Activated T-cell treated with anti-CD3 and anti-CD28 coated beads for 48 hours (primary cell): ENCODE results near the gene HACL1.
"Not testable (repeated sequence)": the region's sequence is repeated elsewhere in the genome, so short reads cannot be mapped to it uniquely, and the experiment has no call there.

Experiments used
- DNase-seq: peaks from one replicate; pipeline ENCODE4 v3.0.0-alpha.2; 2020; ENCODE audit warnings: low read depth

Gene HACL1

DNA sequence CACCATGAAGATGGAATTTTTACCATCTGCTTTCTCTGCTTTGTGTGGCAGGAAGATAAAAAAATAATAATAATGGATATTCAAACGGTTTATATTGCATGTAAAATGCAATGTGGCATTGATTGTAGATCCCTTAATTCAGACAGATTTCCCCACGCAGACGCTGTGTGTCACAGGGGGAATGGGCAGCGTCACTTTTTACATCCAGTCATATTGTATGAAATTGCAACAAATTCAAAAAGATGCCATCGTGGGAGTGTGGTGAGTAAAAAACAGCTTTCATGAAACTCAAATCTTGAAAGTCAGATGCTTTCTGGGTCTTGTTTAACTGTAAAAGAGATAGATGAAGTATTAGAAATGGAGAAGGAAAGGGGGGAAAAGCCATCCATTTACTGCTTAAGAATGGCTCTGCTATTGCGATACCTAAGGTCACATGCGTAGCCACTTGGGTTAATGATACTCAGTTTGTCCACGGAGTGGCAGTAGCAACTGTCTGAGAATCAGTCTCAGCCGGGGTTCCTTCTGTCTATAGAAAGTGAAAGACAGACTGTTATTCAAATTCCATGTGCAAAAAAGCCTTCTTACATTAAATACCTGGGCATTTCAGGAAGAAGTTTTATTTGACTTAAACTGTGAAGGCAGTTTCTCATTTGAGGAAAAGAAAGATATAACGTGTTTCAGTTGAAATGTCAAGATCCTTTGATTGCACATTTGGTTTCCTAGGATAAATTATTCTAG is 28.7 kb upstream of the HACL1 start:
- DNase-seq, result peak; percentile 27

DNA sequence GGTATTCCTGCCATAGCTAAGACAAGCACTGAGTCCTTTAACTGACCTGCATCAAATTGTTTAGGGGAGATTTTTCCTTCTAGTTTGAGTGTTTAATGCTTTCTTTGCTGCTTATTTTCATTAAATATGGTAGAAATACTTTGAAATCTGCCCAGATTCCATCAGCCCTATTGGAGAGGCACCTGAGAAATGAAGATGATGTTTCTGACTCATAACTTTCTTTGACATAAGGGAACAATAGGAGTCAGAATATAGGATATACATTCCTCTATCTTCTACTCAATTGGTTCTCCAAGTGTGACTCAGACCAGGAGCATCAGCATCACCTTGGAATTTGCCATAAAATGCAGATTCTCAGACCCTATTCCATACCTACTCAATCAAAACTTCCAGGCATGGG is 27.6 kb upstream of the HACL1 start:
- DNase-seq, result no peak

DNA sequence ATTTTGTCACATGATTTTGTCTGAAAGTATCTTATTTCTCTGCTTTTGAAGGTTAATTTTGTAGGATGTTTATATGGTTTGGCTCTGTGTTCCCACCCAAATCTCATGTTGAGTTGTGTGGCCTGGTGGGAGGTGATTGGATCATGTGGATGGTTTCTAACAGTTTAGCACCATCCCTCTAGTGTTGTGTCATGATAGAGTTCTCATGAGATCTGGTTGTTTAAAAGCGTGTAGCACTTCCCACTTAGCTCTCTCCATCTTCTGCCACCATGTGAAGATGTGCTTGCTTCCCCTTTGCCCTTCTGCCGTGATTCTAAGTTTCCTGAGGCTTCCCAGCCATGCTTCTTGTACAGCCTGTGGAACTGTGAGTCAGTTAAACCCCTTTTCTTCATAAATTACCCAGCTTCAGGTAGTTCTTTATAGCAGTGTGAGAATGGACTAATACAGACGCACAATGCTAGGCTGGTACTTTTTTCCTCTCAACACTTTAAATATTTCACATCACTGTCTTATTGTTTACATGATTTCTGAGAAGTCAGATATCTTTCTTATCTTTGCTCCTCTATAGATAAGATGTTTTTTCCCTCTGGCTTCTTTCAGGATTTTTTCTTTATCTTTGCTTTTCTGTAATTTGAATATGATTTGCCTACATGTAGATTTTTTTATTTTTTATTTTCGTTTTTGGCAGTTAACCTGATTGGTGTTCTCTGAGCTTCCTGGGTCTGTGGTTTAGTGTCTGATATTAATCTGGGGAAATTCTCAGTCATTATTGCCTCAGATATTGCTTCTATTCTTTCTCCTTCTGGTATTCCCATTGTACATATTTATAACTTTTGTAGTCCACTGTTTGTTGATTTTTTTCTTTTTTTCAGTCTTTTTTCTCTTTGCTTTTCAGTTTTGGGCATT is 22.4 kb upstream of the HACL1 start:
- no peak for DNase-seq

DNA sequence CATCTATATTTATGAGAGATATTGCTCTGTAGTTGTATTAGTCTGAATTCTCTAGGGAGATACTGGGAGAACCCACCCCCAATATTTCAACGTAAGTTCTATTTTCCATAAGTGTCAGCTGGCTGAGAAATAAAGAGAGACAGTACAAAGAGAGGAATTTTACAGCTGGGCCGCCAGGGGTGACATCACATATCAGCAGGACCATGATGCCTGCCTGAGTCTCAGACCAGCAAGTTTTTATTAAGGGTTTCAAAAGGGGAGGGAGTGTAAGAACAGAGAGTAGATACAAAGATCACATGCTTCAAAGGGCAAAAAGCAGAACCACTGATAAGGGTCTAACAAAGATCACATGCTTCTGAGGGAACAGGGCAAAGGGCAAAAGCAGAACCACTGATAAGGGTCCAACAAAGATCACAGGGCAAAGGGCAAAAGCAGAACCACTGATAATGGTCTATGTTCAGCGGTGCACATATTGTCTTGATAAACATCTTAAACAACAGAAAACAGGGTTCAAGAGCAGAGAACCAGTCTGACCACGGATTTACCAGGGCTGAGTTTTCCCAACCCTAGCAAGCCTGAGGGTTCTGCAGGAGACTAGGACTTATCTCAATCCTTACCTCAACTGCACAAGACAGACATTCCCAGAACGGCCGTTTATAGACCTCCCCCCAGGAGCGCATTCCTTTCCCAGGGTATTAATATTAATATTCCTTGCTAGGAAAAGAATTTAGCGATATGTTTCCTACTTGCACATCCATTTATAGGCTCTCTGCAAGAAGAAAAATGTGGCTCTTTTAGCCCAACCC is 18.5 kb upstream of the HACL1 start:
- not testable (repeated sequence) for DNase-seq

DNA sequence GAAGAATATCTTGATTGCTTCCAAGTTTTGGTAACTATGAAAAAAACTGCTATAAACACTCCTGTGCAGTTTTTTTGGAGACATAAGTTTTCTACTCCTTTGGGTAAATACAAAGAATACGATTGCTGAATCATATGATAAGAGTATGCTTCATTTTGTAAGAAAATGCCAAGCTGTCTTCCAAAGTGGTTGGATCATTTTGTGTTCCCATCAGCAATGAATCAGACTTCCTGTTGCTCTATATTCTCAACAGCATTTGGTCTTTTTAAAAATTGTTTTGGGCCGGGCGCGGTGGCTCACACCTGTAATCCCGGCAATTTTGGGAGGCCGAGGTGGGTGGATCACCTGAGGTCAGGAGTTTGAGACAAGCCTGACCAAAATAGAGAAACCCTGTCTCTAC is 14.7 kb upstream of the HACL1 start:
- no peak for DNase-seq

DNA sequence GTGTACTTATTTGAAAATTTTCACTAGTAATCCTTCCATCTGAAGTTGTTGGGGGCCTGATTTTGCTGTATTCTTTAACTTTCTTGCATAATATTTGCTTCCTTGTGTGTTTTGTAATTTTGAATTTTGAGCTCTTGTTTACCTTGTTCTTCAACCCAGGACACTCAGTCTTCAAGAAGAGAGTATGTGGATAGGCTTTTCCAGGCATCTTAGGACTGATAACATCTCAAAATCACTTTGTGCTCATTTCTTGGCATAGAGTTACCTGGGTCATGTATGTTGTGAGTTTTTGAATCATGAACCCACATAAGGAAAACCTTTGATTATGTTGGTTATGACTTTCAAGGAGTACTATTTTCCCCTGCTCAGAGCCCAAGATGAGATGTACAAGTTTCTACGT is 13.6 kb upstream of the HACL1 start:
- no peak for DNase-seq

DNA sequence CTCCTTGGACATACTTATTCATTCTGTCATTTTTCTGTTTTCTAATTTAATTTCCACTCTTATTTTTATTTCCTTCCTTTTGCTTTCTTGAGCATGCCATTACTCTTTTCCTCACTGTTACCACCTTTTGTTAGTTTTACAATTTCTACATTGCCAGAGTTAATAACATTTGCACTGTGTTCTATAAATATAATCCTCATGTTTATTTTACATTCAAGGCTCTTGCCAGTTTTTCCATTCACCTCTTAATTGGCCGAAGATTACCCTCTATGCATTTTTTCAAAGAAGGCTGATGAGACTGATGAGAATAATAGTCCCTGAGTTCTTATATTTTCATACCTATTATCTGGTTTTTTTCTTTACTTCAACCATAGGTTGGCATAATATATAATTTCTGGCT is 10.6 kb upstream of the HACL1 start:
- no peak for DNase-seq

DNA sequence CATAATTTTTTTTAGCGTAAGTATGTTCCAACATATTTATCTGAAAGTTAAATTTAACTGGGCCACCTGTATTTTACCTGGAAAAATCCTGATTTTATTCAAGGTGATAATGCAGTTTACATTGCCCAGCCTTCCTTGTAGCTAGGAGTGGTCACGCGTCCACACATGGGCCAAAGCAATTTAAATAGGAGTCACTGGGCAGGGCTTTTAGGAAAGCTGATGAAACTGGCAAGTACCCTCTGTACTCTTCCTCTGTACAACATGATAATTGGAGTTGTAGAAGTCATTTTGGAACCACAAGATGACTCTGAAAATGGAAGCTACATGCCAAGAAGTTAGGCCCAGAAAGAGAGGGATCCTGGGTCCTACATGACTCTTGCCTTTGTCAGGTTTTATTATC is 9.6 kb upstream of the HACL1 start:
- DNase-seq, result no peak

DNA sequence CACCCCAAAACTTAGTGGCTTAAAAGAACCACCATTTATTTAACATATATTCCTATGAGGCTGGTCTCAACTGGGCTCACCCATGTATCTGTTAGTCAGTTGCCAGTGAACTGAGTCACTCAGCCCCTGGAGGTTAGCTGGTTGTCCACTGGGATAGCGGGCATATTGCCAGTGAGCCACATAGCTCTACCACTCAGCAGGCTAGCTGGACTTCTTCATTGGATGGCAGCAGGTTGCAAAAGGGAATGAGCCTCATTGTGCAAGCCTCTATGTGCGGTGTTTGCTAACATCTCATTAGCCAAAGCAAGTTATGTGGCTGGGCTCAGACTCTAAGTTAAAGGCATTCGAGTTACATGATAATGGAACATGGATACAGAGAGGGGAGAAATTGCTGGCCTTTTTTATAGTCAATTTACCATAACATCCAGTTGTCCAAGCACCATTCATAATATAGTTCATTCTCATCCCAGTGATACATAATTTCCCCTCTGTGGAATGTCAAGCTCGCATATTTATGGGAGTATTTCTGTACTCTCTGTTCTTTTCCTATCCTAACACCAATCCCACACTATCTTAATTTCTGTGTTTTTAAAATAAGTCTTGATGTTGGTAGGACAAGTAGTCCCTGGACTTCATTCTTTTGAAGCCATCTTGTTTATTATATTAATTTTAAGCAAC is 8.9 kb upstream of the HACL1 start:
- no peak for DNase-seq

DNA sequence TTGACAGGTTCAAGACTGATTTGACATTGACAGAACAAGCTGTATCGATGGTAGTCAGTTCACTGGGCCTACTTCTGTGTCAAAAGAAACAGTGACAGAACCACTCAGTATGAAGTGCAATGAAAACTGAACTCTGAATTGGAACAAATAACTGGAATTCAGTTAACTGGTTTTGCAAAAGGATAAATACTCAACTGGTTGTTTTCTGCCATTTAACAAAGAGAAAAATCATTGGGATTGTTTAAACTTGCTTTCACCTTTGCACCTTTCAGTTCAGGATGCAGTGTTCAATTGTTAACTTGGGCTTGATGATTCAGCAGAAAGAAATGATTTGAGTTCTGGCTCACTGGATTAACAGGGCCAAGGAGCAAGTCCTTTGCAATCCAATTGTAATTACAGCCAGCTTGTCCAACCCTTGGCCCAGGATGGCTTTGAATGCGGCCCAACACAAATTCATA is 5.1 kb upstream of the HACL1 start:
- DNase-seq, result no peak

DNA sequence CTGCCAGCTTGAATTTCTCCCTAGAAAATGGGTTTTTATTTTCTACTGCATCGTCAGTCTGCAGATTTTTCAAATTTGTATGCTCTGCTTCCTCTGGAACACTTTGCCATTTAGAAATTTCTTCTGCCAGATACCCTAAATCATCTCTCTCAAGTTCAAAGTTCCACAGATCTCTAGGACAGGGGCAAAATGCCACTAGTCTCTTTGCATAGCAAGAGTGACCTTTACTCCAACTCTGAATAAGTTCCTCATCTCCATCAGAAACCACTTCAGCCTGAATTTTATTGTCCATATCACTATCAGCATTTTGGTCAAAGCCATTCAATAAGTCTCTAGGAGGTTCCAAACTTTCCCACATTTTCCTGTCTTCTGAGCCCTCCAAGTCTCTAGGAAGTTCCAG is 3.2 kb upstream of the HACL1 start:
- not testable (repeated sequence) for DNase-seq

DNA sequence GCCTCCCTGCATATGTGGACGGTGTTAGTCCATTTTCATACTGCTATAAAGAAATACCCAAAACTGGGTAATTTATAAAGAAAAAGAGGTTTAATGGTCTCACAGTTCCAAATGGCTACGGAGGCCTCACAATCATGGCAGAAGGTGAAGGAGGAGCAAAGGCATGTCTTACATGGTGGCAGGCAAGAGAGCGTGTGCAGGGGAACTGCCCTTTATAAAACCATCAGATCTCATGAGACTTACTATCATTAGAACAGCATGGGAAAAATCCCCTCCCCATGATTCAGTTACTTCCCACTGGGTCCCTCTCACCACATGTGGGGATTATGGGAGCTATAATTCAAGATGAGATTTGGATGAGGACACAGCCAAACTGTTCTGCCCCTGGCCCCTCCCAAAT is 1.4 kb upstream of the HACL1 start:
- DNase-seq, result not testable (repeated sequence)

DNA sequence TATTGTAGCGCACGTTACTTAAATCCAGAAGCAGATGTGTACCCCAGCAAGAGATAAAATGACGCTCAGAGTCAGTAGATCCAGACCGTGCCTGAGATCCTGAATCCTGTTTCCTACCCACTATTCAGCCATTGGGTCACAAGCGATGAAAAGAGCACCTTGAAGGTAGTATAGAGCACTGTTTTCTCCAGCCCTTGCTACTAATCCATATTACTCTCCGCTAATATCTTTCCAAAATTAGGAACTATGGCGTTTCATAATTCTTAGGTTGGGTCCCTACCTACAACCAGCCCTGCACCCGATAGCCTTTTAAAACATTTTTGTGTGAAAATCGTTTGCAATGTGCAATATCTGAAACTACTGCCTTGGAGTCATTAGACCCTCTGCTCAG is 772 bp upstream of the HACL1 start:
- DNase-seq, result no peak

DNA sequence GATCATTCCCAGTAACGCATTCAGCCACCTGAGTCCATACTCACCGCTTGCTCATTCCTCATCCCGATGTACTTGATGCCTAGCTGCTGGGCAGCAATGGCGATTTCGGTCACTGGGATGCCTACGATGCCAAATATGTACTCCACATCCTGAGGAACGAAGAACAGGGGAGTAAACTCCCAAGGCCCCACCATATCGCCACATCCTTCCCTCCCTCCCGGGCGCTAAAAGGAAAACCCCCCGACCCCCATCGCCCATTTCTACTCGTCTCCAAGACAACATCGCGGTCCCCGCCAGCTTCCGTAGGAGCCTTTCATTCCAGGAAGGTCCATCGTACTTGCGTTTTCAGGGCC is 347 bp downstream of the HACL1 start:
- DNase-seq, result no peak

DNA sequence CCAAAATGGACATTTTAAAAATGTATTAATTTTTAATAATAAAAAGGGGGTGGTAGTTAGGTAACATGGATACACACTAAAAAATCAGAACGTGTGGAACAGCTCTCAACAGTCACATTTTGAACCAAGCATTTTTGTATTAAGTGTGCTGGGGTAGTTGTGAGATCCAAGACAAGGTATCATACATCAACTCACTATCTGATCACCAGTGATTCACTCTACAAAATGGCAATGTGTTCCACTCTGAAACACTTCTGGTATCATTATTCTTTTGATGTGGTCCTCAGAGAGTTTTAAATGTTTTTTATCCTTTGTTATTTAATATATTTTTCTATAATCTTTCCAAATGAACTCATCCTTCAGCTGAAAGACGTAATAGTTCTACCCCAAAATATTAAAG is 5.4 kb downstream of the HACL1 start:
- no peak for DNase-seq

DNA sequence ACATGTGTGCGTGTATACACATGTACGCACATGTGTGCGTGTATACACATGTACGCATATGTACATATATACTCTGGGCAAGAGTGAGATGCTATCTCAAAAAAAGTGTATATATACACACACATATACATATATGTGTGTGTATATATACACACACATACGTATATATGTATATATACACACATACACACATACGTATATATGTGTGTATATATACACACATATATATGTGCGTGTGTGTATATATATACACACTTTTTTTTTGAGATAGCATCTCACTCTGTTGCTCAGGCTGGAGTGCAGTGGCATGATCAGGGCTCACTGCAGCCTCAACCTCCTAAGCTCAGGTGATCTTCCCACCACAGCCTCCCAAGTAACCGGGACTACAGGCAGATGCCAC is 8.4 kb downstream of the HACL1 start:
- no peak for DNase-seq

DNA sequence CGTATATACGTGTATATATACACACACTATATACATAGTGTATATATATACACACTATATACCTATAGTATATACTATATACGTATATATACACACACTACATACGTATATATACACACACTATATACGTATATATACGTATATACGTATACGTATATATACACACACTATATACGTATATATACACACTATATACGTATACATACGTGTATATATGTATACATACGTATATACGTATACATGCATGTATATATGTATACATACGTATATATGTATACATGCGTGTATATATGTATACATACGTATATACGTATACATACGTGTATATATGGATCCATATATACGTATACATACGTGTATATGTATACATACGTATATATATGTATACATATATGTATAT is 9.4 kb downstream of the HACL1 start:
- DNase-seq, result no peak

DNA sequence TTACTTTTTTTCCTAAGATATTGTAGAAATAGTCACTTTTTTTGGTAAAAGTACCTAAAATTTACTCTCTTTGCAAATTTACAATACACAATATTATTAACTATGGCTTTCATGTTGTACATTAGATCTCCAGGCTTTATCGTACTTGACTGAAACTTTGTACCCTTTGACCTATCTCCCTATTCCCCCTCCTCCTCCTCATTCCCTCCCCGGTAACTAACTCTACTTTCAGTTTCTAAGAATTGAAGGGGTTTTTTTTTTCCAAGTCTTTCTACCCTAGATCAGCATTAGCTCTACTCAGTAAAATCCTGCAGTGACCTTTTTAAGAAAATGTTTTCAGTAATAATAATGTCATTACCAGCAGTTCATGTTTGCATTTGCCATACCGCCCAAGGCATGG is 10.1 kb downstream of the HACL1 start:
- no peak for DNase-seq

DNA sequence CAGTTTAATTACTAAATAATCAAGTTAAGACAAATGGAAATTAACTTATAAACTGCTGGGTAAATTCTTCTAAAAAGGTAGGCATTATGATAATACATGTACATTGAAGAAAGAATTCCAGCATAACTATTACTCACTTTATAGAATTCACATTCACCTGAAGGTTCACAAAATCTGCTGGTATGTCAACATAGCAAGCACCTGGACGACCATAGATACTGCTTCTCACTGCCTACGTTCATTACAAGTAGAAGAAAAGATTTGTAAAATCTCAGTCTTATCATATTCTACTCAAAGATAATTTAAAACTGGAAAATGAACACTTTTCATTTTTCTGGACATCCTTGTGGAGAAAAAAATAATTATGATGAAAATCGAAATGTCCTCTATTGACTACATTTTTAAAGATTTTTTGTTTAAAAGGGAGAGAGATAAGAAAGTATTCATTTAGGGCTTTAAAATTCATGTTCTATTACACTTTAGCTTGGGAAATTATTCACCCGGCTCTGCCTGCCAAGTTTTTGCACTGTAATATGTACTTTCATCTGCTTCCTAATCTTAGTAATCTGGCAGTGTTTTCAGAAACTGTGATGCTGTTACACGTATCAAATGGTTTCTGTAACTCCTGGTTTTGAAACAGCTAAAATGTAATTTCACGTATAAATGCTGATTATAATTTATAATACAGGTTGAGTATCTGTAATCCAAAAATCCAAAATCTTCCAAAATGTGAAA is 16.1 kb downstream of the HACL1 start:
- DNase-seq, result no peak

DNA sequence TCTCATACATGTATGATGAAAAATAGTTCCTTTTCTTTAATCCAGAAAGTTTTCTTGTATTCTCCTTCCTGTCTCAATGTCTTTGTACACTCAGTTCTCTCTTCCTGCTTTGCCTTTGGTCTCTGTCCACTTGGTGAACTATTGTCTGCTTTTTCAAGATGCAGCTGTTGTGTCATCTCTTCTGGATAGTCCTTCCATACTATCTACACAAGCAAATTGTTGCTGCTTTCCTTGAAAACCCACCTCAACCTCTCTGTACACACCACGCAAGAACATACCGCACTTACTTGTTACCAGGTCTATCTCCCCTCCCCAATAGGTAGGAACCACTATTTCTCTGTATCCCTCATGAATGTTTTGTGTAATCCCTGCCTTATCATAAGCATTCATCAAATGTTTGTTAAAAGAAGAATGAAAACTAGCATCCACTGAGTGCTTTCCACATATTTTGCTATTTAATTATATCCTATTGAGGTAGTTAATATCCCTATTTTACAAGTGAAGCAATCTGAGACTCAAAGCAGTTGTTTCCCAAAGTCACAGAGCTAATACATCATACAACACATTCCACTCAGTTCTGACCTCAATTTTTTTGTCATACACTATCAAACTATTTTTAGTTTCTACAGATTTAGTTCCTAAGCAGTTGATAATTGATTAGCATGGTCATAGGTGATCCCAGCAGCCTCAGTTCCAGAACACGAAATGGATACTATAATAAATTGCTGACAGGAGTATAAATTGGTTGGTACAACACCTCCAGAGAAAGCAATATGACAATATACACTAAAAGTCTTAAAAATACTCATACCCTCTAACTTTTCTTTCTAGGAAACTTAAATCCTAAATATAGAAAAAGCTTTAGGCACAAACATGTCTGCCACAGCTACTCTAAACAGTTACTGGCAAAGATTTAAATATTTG is 19.6 kb downstream of the HACL1 start:
- DNase-seq, result no peak
